Gastrocnemius medialis (tissue), 4 donors: ENCODE data around the gene GTF2I. TPM values are rescaled to one million over a fixed set of nuclear protein-coding genes. Genes with fewer than 3 reads are reported as not detected.
A peak's percentile ranks its signal among the peaks of the same experiment; 100 is the strongest.
"Not testable (repeated sequence)": the region's sequence is repeated elsewhere in the genome, so short reads cannot be mapped to it uniquely, and the experiment has no call there.

Experiments used
- ATAC-seq, 2 donors: fragments of 150-250 bp; one replicate each; pipeline ENCODE4 v1.9.1; 2016
- DNase-seq, 2 donors: peaks; one replicate each; pipeline ENCODE4 v3.0.0-alpha.2; 2019
- H3K27ac ChIP-seq, 4 donors: fragments of 200-600 bp; sonication (generic); 1 replicate in 1 of 4; 2 replicates in 3 of 4; pipeline ENCODE4 v1.5.1; 2016 to 2018; ENCODE audit warnings: mild to moderate bottlenecking in 2 of 4, moderate library complexity in 1 of 4
- H3K27me3 ChIP-seq, 3 donors: fragments of 200-600 bp; sonication (generic) in 2 of 3; 1 replicate in 1 of 3; 2 replicates in 2 of 3; pipeline versions ENCODE4 v1.5.1 to v1.6.0; 2016 to 2019; ENCODE audit warnings: mild to moderate bottlenecking in 1 of 3, moderate library complexity in 1 of 3
- H3K36me3 ChIP-seq, 2 donors: fragments of 200-600 bp; sonication (generic) in 1 of 2; one replicate each; pipeline ENCODE4 v1.5.1; 2017 to 2018
- H3K4me1 ChIP-seq, 2 donors: fragments of 200-600 bp; sonication (generic) in 1 of 2; one replicate each; pipeline ENCODE4 v1.5.1; 2016 to 2017; ENCODE audit warnings: mild to moderate bottlenecking in 2 of 2
- H3K4me3 ChIP-seq, 4 donors: fragments of 200-600 bp; sonication (generic) in 3 of 4; 1 replicate in 1 of 4; 2 replicates in 3 of 4; pipeline ENCODE4 v1.5.1; 2016 to 2019; ENCODE audit warnings: mild to moderate bottlenecking in 2 of 4
- H3K9me3 ChIP-seq, 3 donors: fragments of 200-600 bp; sonication (generic) in 2 of 3; 1 replicate in 1 of 3; 2 replicates in 2 of 3; pipeline ENCODE4 v1.5.1; 2016 to 2019
- in situ Hi-C, 4 donors: fragments of 200-750 bp; cut with MboI; loops; one replicate each; pipeline versions ENCODE4 v1.15.0 to v1.8.0; 2017; ENCODE audit warnings: low sequenced_read_pairs in 4 of 4
- intact Hi-C: fragments of 100-400 bp; cut with DNase I; formaldehyde crosslinking; loops from one replicate; pipeline ENCODE4 v1.15.1; 2023; ENCODE audit warnings: low total_unique reads
- total RNA-seq, 4 donors: library from RNA; depleted of rRNA; stranded (reverse); fragments of >200 nt; gene quantifications; one replicate each; pipeline versions ENCODE4 v1.1.0 to v1.2.3, GENCODE V29; 2016

Gene GTF2I
- total RNA-seq, 4 donors from 2014 or later: 50.8 to 125 (median 104) TPM

DNA sequence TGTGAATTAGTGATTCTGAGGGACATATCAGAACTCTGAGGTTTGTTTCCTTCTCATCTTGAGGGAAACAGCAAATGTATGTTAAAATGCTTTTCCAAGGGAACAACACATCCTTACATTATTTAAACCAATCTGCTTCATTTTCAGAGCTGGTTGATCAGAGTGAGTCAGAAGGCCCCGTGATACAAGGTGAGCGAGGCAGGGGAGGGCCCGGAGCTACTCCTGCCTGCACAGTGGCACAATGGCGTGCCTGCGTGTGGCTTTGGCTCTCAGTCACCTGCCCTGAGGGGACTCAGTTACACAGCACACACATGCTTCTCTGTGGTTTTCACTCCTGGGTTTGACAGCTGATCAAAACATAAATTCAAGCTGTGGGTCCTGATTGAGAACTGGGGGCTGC lies 99.2 kb downstream of the GTF2I start:
- H3K4me1 ChIP-seq, H3K9me3 ChIP-seq, ATAC-seq, H3K27ac ChIP-seq, H3K27me3 ChIP-seq, H3K4me3 ChIP-seq, H3K36me3 ChIP-seq, in situ Hi-C loops, intact Hi-C loops: not testable (repeated sequence)
- DNase-seq: peak in 1 of 2 donors; percentile 12

DNA sequence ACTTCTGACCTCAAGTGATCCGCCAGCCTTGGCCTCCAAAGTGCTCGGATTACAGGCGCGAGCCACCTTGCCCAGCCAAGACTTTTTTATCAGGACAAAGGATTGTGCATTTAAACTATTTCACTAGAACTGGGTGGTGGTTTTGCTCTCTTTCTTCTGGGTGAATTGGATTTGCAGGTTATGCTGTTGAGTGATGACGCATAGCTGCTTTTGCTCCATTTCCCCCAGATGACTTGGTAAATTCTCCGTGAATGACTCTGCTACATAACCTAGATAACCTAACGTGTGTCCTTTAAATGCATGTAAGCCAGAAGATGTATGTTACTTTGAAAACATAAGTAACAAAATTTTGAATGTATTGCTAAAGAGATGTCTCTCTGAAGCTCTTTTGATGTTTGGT lies 100.8 kb downstream of the GTF2I start:
- ATAC-seq, in situ Hi-C loops, H3K4me3 ChIP-seq, H3K4me1 ChIP-seq, H3K27ac ChIP-seq, DNase-seq, intact Hi-C loops, H3K36me3 ChIP-seq, H3K9me3 ChIP-seq, H3K27me3 ChIP-seq: not testable (repeated sequence)

DNA sequence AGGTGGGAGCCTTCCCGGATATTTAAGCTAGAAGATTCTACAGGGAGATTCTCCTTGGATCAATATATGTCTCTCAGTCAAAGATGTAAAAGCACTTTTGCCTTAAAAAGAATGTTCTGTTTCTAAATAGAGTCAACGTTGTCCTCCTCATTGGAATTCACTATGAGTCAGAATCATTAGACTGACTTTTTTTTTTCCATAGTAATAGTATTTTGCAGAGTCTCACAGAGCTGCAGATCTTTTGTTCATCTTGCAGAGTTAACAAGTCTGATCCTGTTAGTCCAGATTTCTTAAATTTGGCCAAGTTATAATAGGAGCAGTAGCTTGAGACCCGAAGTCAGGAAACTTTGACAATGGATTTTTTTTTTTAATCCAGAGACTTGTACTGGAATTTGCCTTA lies 101.5 kb downstream of the GTF2I start:
- DNase-seq, ATAC-seq, intact Hi-C loops, H3K4me3 ChIP-seq, H3K9me3 ChIP-seq, H3K27me3 ChIP-seq, H3K4me1 ChIP-seq, H3K27ac ChIP-seq, in situ Hi-C loops, H3K36me3 ChIP-seq: not testable (repeated sequence)

DNA sequence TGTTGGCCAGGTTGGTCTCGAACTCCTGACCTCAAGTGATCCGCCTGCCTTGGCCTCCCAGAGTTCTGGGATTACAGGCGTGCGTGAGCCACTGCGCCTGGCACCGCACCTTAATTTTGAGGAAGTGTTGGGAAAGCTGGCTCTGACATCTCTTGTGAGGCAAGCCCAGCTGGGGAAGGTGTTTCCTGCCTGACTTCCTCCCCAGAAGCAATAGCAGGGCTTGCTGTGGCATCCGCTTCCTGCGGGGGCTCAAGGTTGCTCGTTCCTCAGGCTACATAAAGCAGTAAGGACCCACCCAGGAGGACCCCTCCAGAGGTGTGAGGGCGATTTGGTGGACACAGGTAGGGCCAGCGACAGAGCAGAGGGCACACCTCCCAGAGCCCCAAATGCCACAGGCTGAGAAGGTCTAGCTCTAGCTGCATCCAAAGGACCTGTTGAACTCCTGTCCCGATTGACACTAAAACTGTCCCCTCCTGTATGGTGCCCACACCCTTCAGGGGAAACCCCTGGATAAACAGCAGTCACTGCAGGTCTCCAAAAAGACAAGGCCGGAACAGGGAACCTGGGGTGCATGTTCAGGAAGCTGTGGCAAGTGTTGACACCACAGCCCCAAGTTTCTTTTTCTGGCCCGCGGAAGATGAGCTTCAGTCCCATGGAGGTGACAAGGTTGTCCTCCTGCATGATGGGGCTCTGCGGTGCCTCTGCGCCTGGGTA lies 107.8 kb downstream of the GTF2I start:
- H3K27me3 ChIP-seq, DNase-seq, H3K4me3 ChIP-seq, H3K4me1 ChIP-seq, H3K27ac ChIP-seq, H3K9me3 ChIP-seq, intact Hi-C loops, H3K36me3 ChIP-seq, in situ Hi-C loops: not testable (repeated sequence)
- ATAC-seq: peak; percentile 6 to 21

DNA sequence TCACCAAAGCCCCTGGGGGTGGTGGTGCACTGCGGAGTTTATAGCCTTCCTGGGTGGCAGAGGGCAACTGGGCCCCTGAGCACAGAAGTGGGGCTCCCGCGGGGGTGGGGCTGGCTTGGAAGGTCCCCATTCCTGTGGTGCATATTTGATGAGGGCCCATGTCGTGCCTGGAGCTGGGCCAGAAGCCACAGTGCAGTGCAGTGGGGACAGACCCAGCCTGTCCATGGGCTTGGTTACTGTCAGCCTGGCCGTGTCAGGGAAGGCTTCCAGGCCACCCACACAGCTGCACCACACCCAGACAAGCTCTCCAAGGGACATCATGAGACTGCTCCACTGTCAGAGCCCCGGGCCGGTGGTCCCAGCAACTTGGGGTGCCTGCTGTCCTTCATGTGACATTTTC lies 109.0 kb downstream of the GTF2I start:
- peak in 1 of 2 donors; percentile 8 for ATAC-seq
- DNase-seq, intact Hi-C loops, H3K4me3 ChIP-seq, H3K9me3 ChIP-seq, in situ Hi-C loops, H3K4me1 ChIP-seq, H3K27me3 ChIP-seq, H3K27ac ChIP-seq, H3K36me3 ChIP-seq: not testable (repeated sequence)

DNA sequence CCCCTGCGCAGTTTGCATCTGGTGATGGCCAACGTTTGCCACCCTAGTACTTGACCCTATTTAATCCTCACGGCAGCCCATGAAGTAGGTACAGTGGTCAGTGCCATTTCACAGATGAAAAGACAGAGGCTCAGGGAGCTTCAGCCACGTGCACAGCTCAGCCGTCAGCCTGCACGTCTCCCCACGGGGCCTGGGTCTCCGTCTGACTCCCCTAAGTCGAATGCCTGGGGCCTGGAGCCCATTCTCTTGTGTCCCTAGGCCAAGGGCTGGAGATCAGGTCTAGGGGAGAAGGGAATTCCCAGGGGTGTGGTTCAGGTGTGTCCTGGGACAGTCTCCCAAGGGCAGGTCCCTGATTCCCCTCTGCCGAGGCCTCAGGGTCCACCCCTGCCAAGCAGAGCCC lies 109.5 kb downstream of the GTF2I start:
- H3K27ac ChIP-seq, H3K9me3 ChIP-seq, DNase-seq, H3K4me1 ChIP-seq, intact Hi-C loops, in situ Hi-C loops, H3K4me3 ChIP-seq, ATAC-seq, H3K27me3 ChIP-seq, H3K36me3 ChIP-seq: not testable (repeated sequence)

DNA sequence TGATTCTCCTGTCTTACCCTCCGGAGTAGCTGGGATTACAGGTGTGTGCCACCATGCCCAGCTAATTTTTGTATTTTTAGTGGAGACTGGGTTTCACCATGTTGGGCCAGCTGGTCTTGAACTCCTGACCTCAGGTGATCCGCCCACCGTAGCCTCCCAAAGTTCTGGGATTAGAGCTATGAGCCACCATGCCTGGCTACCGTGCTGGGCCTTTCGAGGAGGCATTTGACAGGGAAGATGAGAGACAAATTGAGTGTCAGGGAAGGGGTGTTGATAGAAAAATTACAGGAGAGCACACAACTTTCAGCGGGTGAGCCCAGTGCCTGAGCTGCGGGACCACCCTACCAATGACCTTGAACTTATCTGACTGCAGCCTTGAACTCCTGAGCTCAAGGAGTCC lies 112.5 kb downstream of the GTF2I start:
- H3K27me3 ChIP-seq, in situ Hi-C loops, ATAC-seq, H3K9me3 ChIP-seq, intact Hi-C loops, H3K4me3 ChIP-seq, H3K4me1 ChIP-seq, DNase-seq, H3K27ac ChIP-seq, H3K36me3 ChIP-seq: not testable (repeated sequence)

DNA sequence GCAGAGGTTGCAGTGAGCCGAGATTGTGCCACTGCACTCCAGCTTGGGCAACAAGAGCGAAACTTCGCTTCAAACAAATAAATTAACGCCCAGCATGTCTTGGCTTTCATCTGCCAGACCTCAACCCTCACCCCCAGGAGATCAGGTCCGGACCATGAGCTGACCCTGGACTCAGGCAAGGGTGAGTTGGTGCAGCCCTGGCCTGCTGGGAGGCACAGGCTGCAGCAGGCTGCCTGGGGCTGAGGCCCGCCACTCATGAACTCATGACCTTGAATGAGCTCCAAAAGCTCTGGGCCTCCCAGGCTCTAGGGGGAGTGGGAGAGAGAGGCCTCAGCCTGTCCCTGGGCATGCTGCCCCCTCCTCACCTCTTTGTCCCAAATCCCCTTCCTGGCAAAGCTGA lies 114.6 kb downstream of the GTF2I start:
- H3K4me3 ChIP-seq, ATAC-seq, DNase-seq, H3K4me1 ChIP-seq, H3K27ac ChIP-seq, H3K36me3 ChIP-seq, H3K27me3 ChIP-seq, H3K9me3 ChIP-seq, intact Hi-C loops, in situ Hi-C loops: not testable (repeated sequence)

DNA sequence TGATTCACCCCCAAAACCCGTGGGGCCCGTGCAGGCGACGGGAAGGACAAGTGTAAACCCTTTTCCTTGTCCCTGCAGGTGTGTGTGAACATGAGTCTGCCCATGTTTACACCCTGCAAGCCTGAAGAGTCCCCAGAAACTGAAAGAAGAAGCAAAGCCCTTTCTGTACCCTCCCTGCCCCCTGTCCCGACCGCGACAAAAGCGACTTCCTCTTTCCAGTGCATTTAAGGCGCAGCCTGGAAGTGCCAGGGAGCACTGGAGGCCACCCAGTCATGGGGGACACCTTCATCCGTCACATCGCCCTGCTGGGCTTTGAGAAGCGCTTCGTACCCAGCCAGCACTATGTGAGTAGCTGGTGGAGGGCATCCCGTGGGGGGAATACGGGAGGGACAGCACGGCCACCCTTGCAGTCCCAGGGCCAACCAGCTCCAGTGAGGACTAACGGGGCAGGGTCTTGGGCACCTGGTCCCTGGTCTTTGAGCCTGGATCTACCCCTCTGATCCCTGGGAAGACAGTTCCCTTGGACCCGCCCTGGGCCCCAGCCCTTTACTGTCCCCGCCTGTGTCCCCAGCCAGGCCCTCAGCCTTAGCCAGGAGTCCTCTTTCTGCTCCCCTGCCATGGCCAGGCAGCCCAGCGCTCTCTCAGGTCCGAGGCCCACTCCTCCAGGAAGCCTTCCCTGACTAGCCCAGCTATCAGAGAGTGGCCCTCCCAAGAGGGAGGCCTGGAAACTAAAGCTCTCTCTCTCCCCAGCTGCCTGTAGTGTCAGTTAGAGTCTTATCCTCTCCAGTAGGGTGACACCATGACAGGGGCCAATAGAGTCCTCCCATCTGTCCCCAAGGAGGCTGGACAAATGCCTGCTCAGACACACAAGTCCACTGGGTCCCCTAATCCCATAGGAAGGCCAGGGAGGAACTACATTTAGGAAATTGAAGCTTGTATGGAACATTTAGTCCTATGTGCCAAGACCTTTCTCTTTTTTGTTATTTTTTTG lies 116.5 kb downstream of the GTF2I start, which contains the start of gene NCF1:
NCF1 (plus strand) TSS at position 252 of the 991 bp plus-strand sequence; CDS start at position 273, 21 bp downstream.
- DNase-seq, H3K27ac ChIP-seq, intact Hi-C loops, H3K4me3 ChIP-seq, H3K9me3 ChIP-seq, in situ Hi-C loops, H3K27me3 ChIP-seq, H3K4me1 ChIP-seq, H3K36me3 ChIP-seq: not testable (repeated sequence)
- peak in 1 of 2 donors; percentile 18 for ATAC-seq

DNA sequence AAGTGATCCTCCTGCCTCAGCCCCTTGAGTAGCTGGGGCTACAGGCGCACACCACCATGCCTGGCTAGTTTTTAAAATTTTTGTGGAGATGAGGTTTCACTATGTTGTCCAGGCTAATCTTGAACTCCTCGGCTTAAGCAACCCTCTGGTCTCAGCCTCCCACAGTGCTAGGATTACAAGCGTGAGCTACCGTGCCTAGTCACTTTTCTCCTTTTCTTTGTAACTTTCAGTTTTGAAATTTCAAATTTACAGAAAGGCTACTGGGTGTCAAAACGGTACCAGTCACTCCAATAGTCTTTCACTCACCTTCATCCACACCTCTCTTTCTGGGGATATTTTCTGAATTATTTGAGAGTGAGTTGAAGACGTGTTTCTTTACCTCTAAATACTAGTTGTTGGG lies 117.6 kb downstream of the GTF2I start:
- ATAC-seq, H3K36me3 ChIP-seq, H3K9me3 ChIP-seq, H3K27me3 ChIP-seq, DNase-seq, H3K27ac ChIP-seq, H3K4me1 ChIP-seq, intact Hi-C loops, H3K4me3 ChIP-seq, in situ Hi-C loops: not testable (repeated sequence)

DNA sequence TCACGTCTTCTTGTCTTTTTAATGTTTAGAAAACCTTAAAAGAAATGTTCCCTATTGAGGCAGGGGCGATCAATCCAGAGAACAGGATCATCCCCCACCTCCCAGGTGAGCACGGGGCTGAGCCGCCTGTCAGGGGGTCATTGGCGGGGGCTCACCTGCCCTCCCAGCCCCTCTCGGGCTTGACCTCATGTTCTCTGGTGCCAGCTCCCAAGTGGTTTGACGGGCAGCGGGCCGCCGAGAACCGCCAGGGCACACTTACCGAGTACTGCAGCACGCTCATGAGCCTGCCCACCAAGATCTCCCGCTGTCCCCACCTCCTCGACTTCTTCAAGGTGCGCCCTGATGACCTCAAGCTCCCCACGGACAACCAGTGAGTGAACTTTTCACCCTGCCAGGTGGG lies 121.5 kb downstream of the GTF2I start:
- H3K4me1 ChIP-seq, ATAC-seq, H3K4me3 ChIP-seq, H3K36me3 ChIP-seq, DNase-seq, H3K9me3 ChIP-seq, intact Hi-C loops, H3K27ac ChIP-seq, in situ Hi-C loops, H3K27me3 ChIP-seq: not testable (repeated sequence)
